ENCODE measurements around the gene KCNN4.
"Not testable (repeated sequence)": the region's sequence is repeated elsewhere in the genome, so short reads cannot be mapped to it uniquely, and the experiment has no call there.

The KCNN4 gene

GRCh38 chr19:43780706-43781525 lies at the start of gene KCNN4:
TSS of gene KCNN4 (minus strand) at chr19:43780973. CDS start at chr19:43780861, 112 bp downstream.
- DNase-seq, result peak; percentile 84 to 85

GRCh38 chr19:43826787-43827754 lies 46.3 kb upstream of the KCNN4 start, which contains the start of gene ZNF283:
TSS of gene ZNF283 (plus strand) at chr19:43827321. CDS start at chr19:43833505, 6,184 bp downstream.
- peak; percentile 90 to 92 for DNase-seq

- DNase-seq, result not testable (repeated sequence)
Measured at GRCh38 chr19:43824572-43824971, 43.8 kb upstream of the KCNN4 start.

- DNase-seq, result not testable (repeated sequence)
Measured at GRCh38 chr19:43823856-43824255, 43.1 kb upstream of the KCNN4 start.

GRCh38 chr19:43820884-43821215 lies 40.1 kb upstream of the KCNN4 start:
- DNase-seq, result no peak

DNA sequence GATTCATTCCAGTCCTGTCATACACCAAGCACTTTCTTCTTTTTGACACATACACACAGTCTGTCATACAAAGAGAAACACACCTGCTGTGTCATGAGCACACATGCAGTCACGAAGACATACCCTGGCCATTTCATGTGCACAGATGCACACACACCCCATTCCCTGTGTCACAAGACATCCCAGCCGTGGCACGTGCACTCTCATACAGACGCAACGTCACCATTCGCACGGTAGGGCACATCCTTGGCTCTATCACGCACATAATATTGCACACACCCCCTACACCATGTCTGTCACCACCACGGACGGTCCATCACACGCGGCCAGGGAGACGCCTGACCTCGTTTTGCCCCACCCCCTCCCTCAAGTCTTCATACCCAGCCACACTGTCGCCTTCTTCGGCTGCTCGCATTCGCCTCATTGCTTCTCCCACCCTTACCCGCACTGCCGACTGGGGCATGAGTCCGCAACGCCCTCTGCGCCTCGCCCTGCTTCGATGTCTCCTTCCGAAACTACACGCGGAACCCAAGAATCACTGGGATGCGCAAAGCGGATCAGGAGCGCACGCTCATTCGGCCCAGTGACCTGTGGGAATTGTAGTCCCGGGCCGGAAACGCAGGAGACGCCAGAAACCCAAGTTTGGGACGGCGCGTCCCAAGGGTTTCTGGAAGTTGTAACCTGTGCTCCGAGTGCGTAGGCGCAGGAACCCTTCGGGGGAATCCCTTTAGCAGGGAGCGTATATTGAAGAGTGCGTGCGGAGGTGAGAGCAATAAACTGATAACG lies 39.5 kb upstream of the KCNN4 start:
- peak; percentile 49 to 51 for DNase-seq

- no peak for DNase-seq
Measured at GRCh38 chr19:43818500-43818899, 37.7 kb upstream of the KCNN4 start.

DNA sequence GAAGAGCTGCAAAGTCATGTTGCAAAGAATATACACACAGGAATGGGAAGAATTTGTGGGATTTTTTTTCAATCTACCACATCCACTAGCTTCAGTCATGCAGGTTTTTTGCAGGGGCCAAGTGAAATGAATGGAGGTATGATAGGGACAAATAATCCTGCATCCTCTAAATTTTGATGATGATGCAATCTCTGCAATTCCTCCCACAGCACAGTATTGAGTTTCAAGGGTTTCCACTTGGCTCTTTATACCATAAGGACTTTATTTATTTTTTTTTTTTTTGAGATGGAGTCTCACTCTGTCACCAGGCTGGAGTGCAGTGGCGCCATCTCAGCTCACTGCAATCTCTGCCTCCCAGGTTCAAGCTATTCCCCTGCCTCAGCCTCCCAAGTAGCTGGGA lies 36.7 kb upstream of the KCNN4 start:
- not testable (repeated sequence) for DNase-seq

- DNase-seq, result no peak
Measured at GRCh38 chr19:43814663-43815352, 34.0 kb upstream of the KCNN4 start.

GRCh38 chr19:43812688-43813087 lies 31.9 kb upstream of the KCNN4 start:
- DNase-seq, result no peak

DNA sequence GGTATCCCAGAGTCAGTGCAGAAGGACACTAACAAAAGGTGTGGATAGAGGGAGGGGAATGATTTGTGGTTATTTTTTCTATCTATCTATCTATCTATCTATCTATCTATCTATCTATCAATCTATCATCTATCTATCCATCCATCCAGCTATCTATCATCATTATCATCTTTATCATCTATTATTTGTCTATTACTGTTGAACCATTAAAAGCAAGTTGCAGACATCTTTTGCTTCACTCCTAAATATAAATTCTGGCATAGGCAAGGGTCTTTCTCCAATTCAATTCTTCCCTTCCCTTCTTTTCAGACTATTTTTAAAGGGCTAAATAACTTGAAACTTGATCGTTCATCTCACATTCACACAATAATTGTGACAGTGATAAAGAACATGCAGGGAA lies 31.5 kb upstream of the KCNN4 start:
- DNase-seq, result no peak

GRCh38 chr19:43811837-43812236 lies 31.1 kb upstream of the KCNN4 start:
- DNase-seq, result no peak

GRCh38 chr19:43809762-43810696 lies 29.3 kb upstream of the KCNN4 start:
- DNase-seq, result no peak

- DNase-seq, result no peak
Measured at GRCh38 chr19:43807651-43808050, 26.9 kb upstream of the KCNN4 start.

DNA sequence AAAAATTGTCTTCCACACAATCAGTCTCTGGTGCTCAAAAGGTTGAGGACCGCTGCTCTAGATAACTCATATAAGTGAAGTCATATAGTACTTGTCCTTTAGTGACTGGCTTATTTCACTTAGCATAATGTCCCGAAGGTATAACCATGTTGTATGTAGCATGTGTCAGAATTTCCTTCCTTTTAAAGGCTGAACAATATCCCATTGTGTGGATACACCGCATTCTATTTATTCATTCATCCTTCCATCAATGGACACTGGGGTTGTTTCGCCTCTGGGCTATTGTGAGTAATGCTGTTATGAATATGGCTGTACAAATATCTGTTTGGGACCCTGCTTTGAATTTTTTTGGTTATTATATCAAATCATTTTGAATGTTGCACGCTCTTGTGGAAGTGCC lies 26.1 kb upstream of the KCNN4 start:
- DNase-seq, result no peak

DNA sequence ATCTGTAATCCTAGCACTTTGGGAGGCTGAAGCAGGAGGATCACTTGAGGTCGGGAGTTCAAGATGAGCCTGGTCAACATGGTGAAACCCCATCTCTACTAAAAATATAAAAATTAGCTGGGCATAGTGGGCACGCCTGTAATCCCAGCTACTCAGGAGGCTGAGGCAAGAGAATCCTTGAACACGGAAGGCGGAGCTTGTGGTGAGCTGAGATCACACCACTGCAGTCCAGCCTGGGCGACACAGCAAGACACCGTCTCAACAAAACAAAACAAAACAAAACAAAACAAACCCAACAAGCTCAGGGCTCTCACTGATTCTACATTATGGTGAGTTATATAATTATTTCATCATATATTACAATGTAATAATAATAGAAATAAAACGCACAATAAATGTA lies 25.6 kb upstream of the KCNN4 start:
- DNase-seq, result not testable (repeated sequence)

DNA sequence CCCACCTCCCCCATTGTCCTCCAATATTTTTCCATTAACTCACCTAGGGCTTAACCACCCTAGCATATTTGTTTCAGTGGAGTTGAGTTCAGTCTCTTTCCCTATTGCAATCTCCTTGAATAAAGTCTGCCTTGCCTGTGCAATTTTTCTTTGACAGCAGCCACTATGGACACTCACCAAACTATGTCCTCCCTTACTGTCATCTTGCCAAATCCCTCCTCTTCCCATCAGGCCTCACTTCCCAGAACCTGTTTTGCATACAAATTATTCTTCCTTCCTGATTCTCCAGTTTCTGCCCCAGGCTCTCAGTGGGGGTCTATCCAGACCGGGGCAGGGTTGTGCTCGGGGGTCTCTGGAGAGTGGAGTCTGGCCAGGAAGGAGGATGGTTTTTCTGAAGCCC lies 23.7 kb upstream of the KCNN4 start:
- no peak for DNase-seq

GRCh38 chr19:43802216-43802951 lies 21.6 kb upstream of the KCNN4 start, which contains the start of gene LYPD5:
TSS of gene LYPD5 (minus strand) at chr19:43802447. CDS start at chr19:43802380, 67 bp downstream.
- no peak for DNase-seq

GRCh38 chr19:43799502-43800142 lies 18.8 kb upstream of the KCNN4 start:
- no peak for DNase-seq

Data from activated T-cell treated with anti-CD3 and anti-CD28 coated beads, Interleukin-2, amount 50 U/mL, for 48 hours (primary cell).